A549 treated with AZD2906 at 1 μM for 4 hours (cell line): ENCODE measurements around the gene GID8. TPM values are rescaled to one million over a fixed set of nuclear protein-coding genes. Genes with fewer than 3 reads are reported as not detected.

Experiments used
- total RNA-seq: library from RNA; stranded (reverse); fragments of 200-300 nt; extraction: Qiagen RNA extraction; gene quantifications from 5 replicates; pipeline ENCODE4 v1.2.3, GENCODE V29; 2022

Gene GID8
- total RNA-seq = 20.7 to 22.9 TPM (median 21.6 TPM) in 5 replicates

GRCh38 chr20:62938105-62938888 is at the start of gene GID8:
Gene GID8 (plus strand): TSS chr20:62938147. CDS start chr20:62941503, 3,356 bp downstream.

GRCh38 chr20:62926229-62927127 is 11.5 kb upstream of the GID8 start, which contains the start of gene DIDO1:
Gene DIDO1 (minus strand): TSS chr20:62926505.

GRCh38 chr20:62952373-62952967 is 14.5 kb downstream of the GID8 start, which contains the start of gene SLC17A9:
Gene SLC17A9 (plus strand): TSS chr20:62952709. CDS start chr20:62952831, 122 bp downstream.

Other genes starting within 250 kb of the GID8 start
- 0.05 to 0.12 TPM (median 0.09 TPM) in 5 replicates for gene NTSR1, start 229.3 kb upstream of the GID8 start, total RNA-seq
- 20.9 to 23.8 TPM (median 23.2 TPM) in 5 replicates for gene MRGBP, start 141.7 kb upstream of the GID8 start, total RNA-seq
- 39.8 to 49.1 TPM (median 45.9 TPM) in 5 replicates for gene OGFR, start 133.3 kb upstream of the GID8 start, total RNA-seq
- 0.32 to 0.69 TPM (median 0.63 TPM) in 5 replicates for gene COL9A3, start 121.1 kb upstream of the GID8 start, total RNA-seq
- gene TCFL5, start 76.3 kb upstream of the GID8 start, total RNA-seq = 3.5 to 4.3 TPM (median 3.7 TPM) in 5 replicates
- 22.5 to 24.5 TPM (median 23.9 TPM) in 5 replicates for gene DIDO1, start 11.6 kb upstream of the GID8 start, total RNA-seq
- gene SLC17A9, start 14.6 kb downstream of the GID8 start, total RNA-seq = 0.02 to 0.16 TPM (median 0.13 TPM) in 5 replicates
- gene BHLHE23, start 68.8 kb downstream of the GID8 start, total RNA-seq = not detected in 5 replicates